ENCODE measurements around the gene TMEM187.

TMEM187 gene

GRCh38 chrX:154014429-154015380 is 42.2 kb downstream of the TMEM187 start:
- TF ChIP-seq ZFX (IDR thresholded peaks at IDR 0.05; ENCODE audit: borderline replicate concordance) (no peak), CTCF (IDR thresholded peaks at IDR 0.05) (no peak)
- no peak overlapping the region for H3K27ac ChIP-seq

- H3K27ac ChIP-seq: no peak overlapping the region
These were observed 43.2 kb downstream of the TMEM187 start for GRCh38 chrX:154015581-154016264.

GRCh38 chrX:154016366-154017076 is 44.0 kb downstream of the TMEM187 start:
- no peak for TF ChIP-seq ZFX (IDR thresholded peaks at IDR 0.05; ENCODE audit: borderline replicate concordance)
- no peak for TF ChIP-seq CTCF (IDR thresholded peaks at IDR 0.05)
- no peak overlapping the region for H3K27ac ChIP-seq

More at GRCh38 chrX:154015581-154016264, 43.2 kb downstream of the TMEM187 start:
- TF ChIP-seq CTCF (IDR thresholded peaks at IDR 0.05) (no peak), ZFX (IDR thresholded peaks at IDR 0.05; ENCODE audit: borderline replicate concordance) (no peak)

DNA sequence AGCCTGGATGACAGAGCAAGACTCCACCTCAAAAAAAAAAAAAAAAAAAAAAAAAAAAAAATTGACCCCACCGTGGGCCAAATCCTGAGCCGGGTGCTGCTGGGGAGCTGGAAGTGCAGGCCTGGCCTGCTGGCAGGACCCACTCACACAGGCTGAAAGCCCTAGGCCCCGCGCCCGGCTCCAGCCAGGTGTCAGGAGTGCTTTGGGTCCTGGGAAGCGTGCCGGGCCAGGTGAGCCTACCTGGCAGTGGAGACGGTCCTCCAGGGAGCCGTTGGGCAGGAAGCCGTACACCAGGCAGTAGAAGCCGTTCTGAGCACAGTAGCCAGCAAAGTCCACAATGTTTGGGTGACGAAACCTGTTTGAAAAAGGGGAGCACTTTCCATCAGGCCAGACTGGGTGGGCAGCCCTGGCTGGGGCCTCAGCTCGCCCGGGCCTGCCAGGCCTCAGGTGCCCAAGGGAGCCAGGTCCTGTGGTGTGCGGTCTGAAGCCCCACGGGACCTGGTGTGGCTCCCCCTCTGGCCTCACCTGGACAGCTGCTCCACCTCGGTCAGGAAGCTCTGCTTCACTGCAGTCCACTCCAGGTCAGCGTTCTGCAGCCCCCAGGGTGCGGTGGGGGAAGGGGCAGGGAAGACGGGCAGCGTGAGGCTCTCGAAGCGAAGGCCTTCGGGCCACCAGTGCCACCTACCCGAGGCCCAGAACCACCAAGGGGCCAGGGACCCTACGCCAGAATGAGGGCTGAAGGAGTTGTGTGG is 45.4 kb downstream of the TMEM187 start:
- peak overlapping the region; percentile 80 for H3K27ac ChIP-seq
- TF ChIP-seq ZFX (IDR thresholded peaks at IDR 0.05; ENCODE audit: borderline replicate concordance) (no peak), CTCF (IDR thresholded peaks at IDR 0.05) (no peak)

- TF ChIP-seq ZFX (IDR thresholded peaks at IDR 0.05; ENCODE audit: borderline replicate concordance) (no peak), CTCF (IDR thresholded peaks at IDR 0.05) (no peak)
- H3K27ac ChIP-seq: peak overlapping the region; percentile 80
These were observed 46.0 kb downstream of the TMEM187 start for GRCh38 chrX:154018518-154019060.

GRCh38 chrX:154019061-154019621 is 46.6 kb downstream of the TMEM187 start:
- H3K27ac ChIP-seq: peak overlapping the region; percentile 80

More at GRCh38 chrX:154019061-154019621, 46.6 kb downstream of the TMEM187 start:
- TF ChIP-seq ZFX (IDR thresholded peaks at IDR 0.05; ENCODE audit: borderline replicate concordance): no peak
- TF ChIP-seq CTCF (IDR thresholded peaks at IDR 0.05): no peak

Data from 22Rv1 (cell line).